Peyer's patch (tissue), 4 donors: ENCODE results near the gene BAIAP2.

Source experiments
- POLR2A ChIP-seq, 2 donors: fragments of 450-650 bp; IDR thresholded peaks; one replicate each; pipeline ENCODE4 v1.5.1; 2017; ENCODE audit warnings: antibody characterized with exemption in 2 of 2, mild to moderate bottlenecking in 2 of 2, moderate library complexity in 2 of 2
- TF ChIP-seq, protein P1 (sequence below), 6 experiments: fragments of 450-650 bp in 4 of 6; fragments of 200-600 bp in 2 of 6; sonication (generic) in 1 of 6; IDR thresholded peaks; one replicate each; pipeline ENCODE4 v1.5.1; 2017 to 2019; ENCODE audit warnings: antibody characterized with exemption in 6 of 6, mild to moderate bottlenecking in 3 of 6, moderate library complexity in 1 of 6

DNA sequence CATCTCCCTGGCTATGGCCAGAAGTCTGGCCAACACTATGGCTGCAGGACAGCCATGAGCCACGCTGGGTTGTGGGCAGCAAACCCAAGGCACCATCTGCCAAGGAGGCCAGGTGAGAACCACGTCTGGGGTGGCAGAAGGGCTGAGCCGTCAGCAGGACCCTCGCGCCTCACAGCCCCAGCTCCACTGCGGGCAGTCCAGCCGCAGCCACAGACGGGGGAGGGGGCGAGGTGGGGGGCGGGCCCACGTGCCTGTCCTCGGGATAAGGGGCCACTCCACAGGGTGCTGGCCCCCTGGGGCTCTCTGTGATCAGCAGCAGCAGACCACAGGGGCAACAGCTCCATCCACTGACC is 6.5 kb upstream of the BAIAP2 start:
- TF ChIP-seq POLR2A (IDR thresholded peaks at IDR 0.05), result no peak
- TF ChIP-seq, protein P1, sequence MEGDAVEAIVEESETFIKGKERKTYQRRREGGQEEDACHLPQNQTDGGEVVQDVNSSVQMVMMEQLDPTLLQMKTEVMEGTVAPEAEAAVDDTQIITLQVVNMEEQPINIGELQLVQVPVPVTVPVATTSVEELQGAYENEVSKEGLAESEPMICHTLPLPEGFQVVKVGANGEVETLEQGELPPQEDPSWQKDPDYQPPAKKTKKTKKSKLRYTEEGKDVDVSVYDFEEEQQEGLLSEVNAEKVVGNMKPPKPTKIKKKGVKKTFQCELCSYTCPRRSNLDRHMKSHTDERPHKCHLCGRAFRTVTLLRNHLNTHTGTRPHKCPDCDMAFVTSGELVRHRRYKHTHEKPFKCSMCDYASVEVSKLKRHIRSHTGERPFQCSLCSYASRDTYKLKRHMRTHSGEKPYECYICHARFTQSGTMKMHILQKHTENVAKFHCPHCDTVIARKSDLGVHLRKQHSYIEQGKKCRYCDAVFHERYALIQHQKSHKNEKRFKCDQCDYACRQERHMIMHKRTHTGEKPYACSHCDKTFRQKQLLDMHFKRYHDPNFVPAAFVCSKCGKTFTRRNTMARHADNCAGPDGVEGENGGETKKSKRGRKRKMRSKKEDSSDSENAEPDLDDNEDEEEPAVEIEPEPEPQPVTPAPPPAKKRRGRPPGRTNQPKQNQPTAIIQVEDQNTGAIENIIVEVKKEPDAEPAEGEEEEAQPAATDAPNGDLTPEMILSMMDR (IDR thresholded peaks at IDR 0.05), result no peak
